K562 (cell line): ENCODE data around the gene CCND3. TPM values are rescaled to one million over a fixed set of nuclear protein-coding genes. Genes with fewer than 3 reads are reported as not detected.

Experiments used
- C11orf30 ChIP-seq: fragments of 450-650 bp; IDR thresholded peaks from 2 replicates; pipeline ENCODE4 v1.6.1; 2016; ENCODE audit warnings: low read depth, mild to moderate bottlenecking
- CEBPB ChIP-seq: fragments of 450-650 bp; IDR thresholded peaks from 2 replicates; pipeline ENCODE4 v1.6.1; 2016; ENCODE audit warnings: missing genetic modification characterization, missing compliant biosample characterization
- RERE ChIP-seq: sonication (generic); formaldehyde crosslinking; IDR thresholded peaks from 2 replicates; pipeline ENCODE4 v1.8.0; 2023; ENCODE audit warnings: missing genetic modification reagents, mild to moderate bottlenecking, borderline replicate concordance
- SFPQ ChIP-seq: fragments of 200-400 bp; formaldehyde crosslinking; IDR thresholded peaks from 2 replicates; pipeline ENCODE4 v1.6.1; 2017; ENCODE audit warnings: mild to moderate bottlenecking, low read depth, low read length, moderate library complexity
- SPI1 ChIP-seq: IDR thresholded peaks from 2 replicates; pipeline ENCODE4 v1.6.1; 2011; ENCODE audit warnings: low read depth, low read length, control low read depth, borderline replicate concordance
- TFAP4 ChIP-seq: sonication (generic); formaldehyde crosslinking; IDR thresholded peaks from 2 replicates; pipeline ENCODE4 v1.8.0; 2022; ENCODE audit warnings: missing genetic modification reagents, mild to moderate bottlenecking, moderate library complexity, borderline replicate concordance
- ZNF318 ChIP-seq, 2 experiments: fragments of 450-650 bp; IDR thresholded peaks; 2 replicates each; pipeline ENCODE4 v1.6.1; 2016; ENCODE audit warnings: mild to moderate bottlenecking in 2 of 2, borderline replicate concordance in 1 of 2, low read depth in 1 of 2, moderate library complexity in 1 of 2
- polyA plus RNA-seq, 8 experiments: library from polyadenylated mRNA; depleted of rRNA in 4 of 8; stranded (reverse) in 5 of 8; unstranded in 3 of 8; fragments of >200 nt; fragmentation: Nextera tagmentation in 2 of 8; fragmentation: Illumina TruSeq in 1 of 8; extraction: Ambion mirVana in 2 of 8; extraction: Trizol in 1 of 8; gene quantifications; 2 replicates each; pipeline versions ENCODE4 v1.2.1 to v1.2.3, GENCODE V29; 2011 to 2014; ENCODE audit warnings: inconsistent platforms in 1 of 8, missing spikeins in 1 of 8
- total RNA-seq, 7 experiments: library from RNA; depleted of rRNA in 6 of 7; stranded (reverse); fragments of >200 nt in 6 of 7; fragmentation: Illumina TruSeq in 2 of 7; extraction: Trizol in 2 of 7; gene quantifications; 2 replicates each; pipeline versions ENCODE4 v1.2.1 to v1.2.3, GENCODE V29; 2011 to 2021; ENCODE audit warnings: low replicate concordance in 1 of 7

Gene CCND3
- total and polyA plus RNA-seq, 9 of the 15 experiments (the other 6 are each of a cell fraction or from before 2014, with no cell fraction given): 21.5 to 204 (median 97.4) TPM

- no peak for TF ChIP-seq SFPQ
- peak; percentile 85 for TF ChIP-seq CEBPB
- TF ChIP-seq TFAP4 (CRISPR knock-in tag): peak; percentile 90
- no peak for TF ChIP-seq C11orf30
- no peak for TF ChIP-seq RERE (CRISPR knock-in tag)
- no peak for TF ChIP-seq ZNF318 (IDR thresholded peaks at IDR 0.05; ENCODE audit: borderline replicate concordance in 1 of 2, low read depth in 1 of 2)
- TF ChIP-seq SPI1: 0 out of 2 replicates have a peak, but pooled peaks have one; percentile 5
Measured at GRCh38 chr6:41937861-41938574, 3.6 kb downstream of the CCND3 start (continued).
